ENCODE measurements around the gene MDGA2. TPM values are rescaled to one million over a fixed set of nuclear protein-coding genes. Genes with fewer than 3 reads are reported as not detected.

Gene MDGA2
- total RNA-seq, 4 donors from 2014 or later = not detected

DNA sequence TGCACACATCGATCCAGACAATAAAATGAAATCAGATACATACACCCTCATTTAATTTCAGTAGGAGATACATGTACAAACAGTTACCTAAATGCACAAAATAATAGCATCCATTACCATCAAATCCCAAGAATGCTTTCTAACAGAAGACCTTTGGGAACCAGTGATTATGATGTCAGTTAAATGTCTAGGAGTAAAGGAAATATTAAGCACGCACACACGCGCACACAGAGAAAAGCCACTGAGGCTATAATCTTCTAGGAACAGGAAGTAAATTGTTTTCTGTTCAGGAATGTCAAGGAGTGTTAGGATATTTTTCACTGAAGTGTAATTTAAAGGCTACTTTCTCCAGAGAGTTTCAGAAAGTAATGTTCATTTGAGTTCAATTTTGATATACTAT is 250.1 kb downstream of the MDGA2 start:
- DNase-seq = no peak
- no peak for TF ChIP-seq POLR2A (IDR thresholded peaks at IDR 0.05)
- TF ChIP-seq, protein P1, sequence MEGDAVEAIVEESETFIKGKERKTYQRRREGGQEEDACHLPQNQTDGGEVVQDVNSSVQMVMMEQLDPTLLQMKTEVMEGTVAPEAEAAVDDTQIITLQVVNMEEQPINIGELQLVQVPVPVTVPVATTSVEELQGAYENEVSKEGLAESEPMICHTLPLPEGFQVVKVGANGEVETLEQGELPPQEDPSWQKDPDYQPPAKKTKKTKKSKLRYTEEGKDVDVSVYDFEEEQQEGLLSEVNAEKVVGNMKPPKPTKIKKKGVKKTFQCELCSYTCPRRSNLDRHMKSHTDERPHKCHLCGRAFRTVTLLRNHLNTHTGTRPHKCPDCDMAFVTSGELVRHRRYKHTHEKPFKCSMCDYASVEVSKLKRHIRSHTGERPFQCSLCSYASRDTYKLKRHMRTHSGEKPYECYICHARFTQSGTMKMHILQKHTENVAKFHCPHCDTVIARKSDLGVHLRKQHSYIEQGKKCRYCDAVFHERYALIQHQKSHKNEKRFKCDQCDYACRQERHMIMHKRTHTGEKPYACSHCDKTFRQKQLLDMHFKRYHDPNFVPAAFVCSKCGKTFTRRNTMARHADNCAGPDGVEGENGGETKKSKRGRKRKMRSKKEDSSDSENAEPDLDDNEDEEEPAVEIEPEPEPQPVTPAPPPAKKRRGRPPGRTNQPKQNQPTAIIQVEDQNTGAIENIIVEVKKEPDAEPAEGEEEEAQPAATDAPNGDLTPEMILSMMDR (IDR thresholded peaks at IDR 0.05) = no peak
- H3K27ac ChIP-seq = no peak overlapping the region
- no peaks in the 10 kb centered on the region for H3K9me3 ChIP-seq
- no peaks in the 10 kb centered on the region for H3K27me3 ChIP-seq
- no peak overlapping the region for H3K4me3 ChIP-seq
- no peaks in the 10 kb centered on the region for H3K36me3 ChIP-seq
- H3K4me1 ChIP-seq = no peaks in the 10 kb centered on the region

DNA sequence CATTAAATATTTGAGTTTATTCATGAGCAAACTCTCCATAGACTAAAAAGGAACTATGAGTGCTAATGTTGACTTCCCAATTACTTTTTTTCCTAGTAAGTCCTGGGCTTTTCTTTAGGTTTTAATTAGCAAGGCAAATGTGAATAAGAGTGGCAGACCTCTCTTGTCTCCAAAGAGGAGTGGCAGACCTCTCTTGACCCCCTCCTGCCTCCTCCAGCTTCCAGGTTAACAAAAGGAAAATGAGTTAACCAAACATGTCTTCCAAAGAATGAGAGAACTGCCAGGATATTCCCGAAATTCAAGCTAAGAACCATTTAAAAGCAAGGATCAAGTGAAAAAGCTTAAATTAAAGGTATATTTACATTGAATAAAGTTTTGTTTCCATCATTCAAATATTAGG is 253.2 kb downstream of the MDGA2 start:
- Histone ChIP-seq H3K4me3 (no peak overlapping the region), H3K27ac (no peak overlapping the region), H3K9me3 (no peaks in the 10 kb centered on the region), H3K36me3 (no peaks in the 10 kb centered on the region), H3K27me3 (no peaks in the 10 kb centered on the region), H3K4me1 (no peaks in the 10 kb centered on the region)
- DNase-seq = no peak
- TF ChIP-seq POLR2A (IDR thresholded peaks at IDR 0.05) = no peak

DNA sequence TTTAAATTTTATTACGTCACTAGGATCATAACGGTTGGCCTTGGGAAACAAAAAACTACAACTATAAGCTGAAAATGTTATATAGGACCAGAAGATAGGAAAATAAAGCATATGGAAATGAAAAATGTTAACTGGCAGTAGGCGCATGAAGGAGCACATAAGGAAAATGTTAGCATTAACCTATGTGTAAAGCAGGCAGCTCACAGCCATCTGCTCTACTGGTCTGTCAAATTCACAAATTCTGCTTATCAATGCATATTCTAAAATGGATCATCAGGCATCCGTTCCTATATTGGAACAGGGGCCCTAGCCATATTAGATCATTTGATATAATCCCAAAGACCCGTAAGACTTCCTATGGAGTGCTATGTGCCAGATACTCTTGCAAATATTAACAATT is 263.9 kb downstream of the MDGA2 start:
- TF ChIP-seq, protein P1 (IDR thresholded peaks at IDR 0.05) = no peak
- TF ChIP-seq POLR2A (IDR thresholded peaks at IDR 0.05) = no peak
- no peak overlapping the region for H3K27ac ChIP-seq
- no peaks in the 10 kb centered on the region for H3K36me3 ChIP-seq
- H3K27me3 ChIP-seq = no peaks in the 10 kb centered on the region
- H3K9me3 ChIP-seq = no peaks in the 10 kb centered on the region
- no peak for DNase-seq
- no peak overlapping the region for H3K4me3 ChIP-seq
- H3K4me1 ChIP-seq = no peaks in the 10 kb centered on the region

DNA sequence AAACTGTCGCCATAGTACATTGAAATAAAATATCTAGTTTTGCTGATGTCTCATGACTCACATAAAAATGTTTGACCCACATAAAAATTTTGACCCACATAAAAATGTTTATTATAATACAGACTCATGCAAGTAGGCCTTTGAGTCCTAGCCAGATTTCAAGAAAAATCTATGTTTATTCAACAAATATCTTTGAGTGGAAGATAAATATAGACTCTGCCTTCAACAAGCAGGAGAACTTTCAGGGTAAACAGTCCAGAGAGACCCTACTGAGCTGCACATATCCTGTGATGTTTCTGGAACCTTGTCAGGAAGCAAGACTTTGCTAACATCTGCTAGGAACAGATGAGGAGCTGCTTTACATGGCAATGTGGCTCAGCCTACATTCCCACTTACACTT is 283.1 kb downstream of the MDGA2 start:
- Histone ChIP-seq H3K27ac (no peak overlapping the region), H3K9me3 (no peaks in the 10 kb centered on the region), H3K4me1 (no peaks in the 10 kb centered on the region), H3K4me3 (no peak overlapping the region), H3K27me3 (no peaks in the 10 kb centered on the region), H3K36me3 (no peaks in the 10 kb centered on the region)
- TF ChIP-seq, protein P1 (IDR thresholded peaks at IDR 0.05) = no peak
- TF ChIP-seq POLR2A (IDR thresholded peaks at IDR 0.05) = no peak
- DNase-seq = no peak

DNA sequence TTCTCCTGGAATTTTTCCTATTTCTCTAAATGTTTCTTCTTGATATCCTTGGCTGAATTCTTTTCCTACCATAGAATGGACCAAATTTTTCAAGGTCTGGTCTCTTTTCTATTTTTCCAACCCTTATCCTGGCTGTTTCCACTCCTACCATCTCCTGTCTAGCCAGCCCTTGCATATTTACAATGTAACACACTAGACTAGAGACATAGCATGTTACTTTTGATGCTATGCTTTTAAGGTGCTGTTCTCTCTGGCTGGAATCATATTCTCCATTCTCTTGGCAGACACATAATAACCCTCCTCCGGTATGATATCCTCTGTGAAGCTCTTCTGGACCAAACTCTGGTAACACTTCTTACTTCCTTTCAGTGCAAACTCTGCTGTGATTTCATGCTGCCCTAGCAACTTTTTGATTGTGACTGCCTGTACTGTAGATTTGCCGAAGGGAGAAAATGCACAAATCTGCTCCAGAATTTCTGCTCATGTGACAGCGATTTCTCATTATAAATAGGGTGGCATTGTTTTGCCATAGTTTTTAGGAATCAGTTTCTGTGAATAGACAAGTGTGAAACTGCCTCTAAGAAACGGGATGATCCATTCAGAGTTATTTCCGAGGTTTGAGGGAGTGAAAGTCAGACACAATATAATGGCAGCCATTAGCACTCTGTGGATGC is 284.4 kb downstream of the MDGA2 start:
- H3K27me3 ChIP-seq = no peaks in the 10 kb centered on the region
- no peak overlapping the region for H3K27ac ChIP-seq
- TF ChIP-seq POLR2A (IDR thresholded peaks at IDR 0.05) = no peak
- TF ChIP-seq, protein P1 (IDR thresholded peaks at IDR 0.05) = no peak
- H3K4me1 ChIP-seq = no peaks in the 10 kb centered on the region
- H3K4me3 ChIP-seq = no peak overlapping the region
- no peaks in the 10 kb centered on the region for H3K36me3 ChIP-seq
- no peaks in the 10 kb centered on the region for H3K9me3 ChIP-seq
- no peak for DNase-seq

DNA sequence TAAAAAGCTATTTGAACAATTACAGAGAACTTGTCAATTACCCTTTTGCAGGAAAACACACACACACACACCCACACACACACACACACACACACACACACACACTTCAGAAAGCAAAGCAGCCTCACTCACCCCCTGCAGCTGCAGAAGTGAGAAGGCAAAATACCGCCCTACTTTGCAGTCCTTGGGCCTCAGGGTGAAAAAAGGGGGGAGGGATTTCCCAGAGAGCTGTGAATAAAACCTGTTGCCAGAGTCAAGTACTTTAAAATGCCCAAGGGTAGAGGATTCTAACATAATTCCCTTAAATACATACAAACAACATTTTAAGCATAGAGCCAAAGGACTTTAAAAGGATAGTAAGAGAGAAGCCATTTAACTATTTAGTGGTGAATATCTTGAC is 285.9 kb downstream of the MDGA2 start:
- Histone ChIP-seq H3K27ac (no peak overlapping the region), H3K4me1 (no peaks in the 10 kb centered on the region), H3K27me3 (no peaks in the 10 kb centered on the region), H3K36me3 (no peaks in the 10 kb centered on the region), H3K9me3 (no peaks in the 10 kb centered on the region), H3K4me3 (no peak overlapping the region)
- TF ChIP-seq, protein P1 (IDR thresholded peaks at IDR 0.05) = no peak
- TF ChIP-seq POLR2A (IDR thresholded peaks at IDR 0.05) = no peak
- no peak for DNase-seq

All from Peyer's patch (tissue), 4 donors.